ENCODE data around the gene TBCD. TPM values are rescaled to one million over a fixed set of nuclear protein-coding genes. Genes with fewer than 3 reads are reported as not detected.
A peak's percentile ranks its signal among the peaks of the same experiment; 100 is the strongest.

TBCD gene
- total RNA-seq, 1 experiment from 2014 or later: 181 TPM

GRCh38 chr17:82831041-82831817, 79.4 kb downstream of the TBCD start:
- Histone ChIP-seq H3K36me3 (peaks cover 41% of the 10 kb centered on the region), H3K9me3 (replicated peaks) (no peaks in the 10 kb centered on the region), H3K27ac (no peak overlapping the region), H3K4me1 (peaks cover 14% of the 10 kb centered on the region), H3K27me3 (no peaks in the 10 kb centered on the region), H3K4me3 (no peak overlapping the region)
- no peak for DNase-seq

- no peak overlapping the region for H3K4me3 ChIP-seq
- H3K4me1 ChIP-seq: peaks cover 20% of the 10 kb centered on the region
- H3K36me3 ChIP-seq: peaks cover 37% of the 10 kb centered on the region
- DNase-seq: no peak
- no peak overlapping the region for H3K27ac ChIP-seq
- no peaks in the 10 kb centered on the region for H3K9me3 ChIP-seq (replicated peaks)
- no peaks in the 10 kb centered on the region for H3K27me3 ChIP-seq
Measured at GRCh38 chr17:82831818-82832200, 79.9 kb downstream of the TBCD start.

GRCh38 chr17:82832411-82832810, 80.5 kb downstream of the TBCD start:
- H3K36me3 ChIP-seq: peaks cover 31% of the 10 kb centered on the region
- H3K4me3 ChIP-seq: no peak overlapping the region
- DNase-seq: no peak
- H3K9me3 ChIP-seq (replicated peaks): no peaks in the 10 kb centered on the region
- H3K4me1 ChIP-seq: peaks cover 22% of the 10 kb centered on the region
- H3K27me3 ChIP-seq: no peaks in the 10 kb centered on the region
- no peak overlapping the region for H3K27ac ChIP-seq

- Histone ChIP-seq H3K9me3 (replicated peaks) (no peaks in the 10 kb centered on the region), H3K4me1 (peaks cover 28% of the 10 kb centered on the region), H3K27ac (no peak overlapping the region), H3K4me3 (no peak overlapping the region), H3K27me3 (no peaks in the 10 kb centered on the region), H3K36me3 (peaks cover 26% of the 10 kb centered on the region)
- DNase-seq: no peak
Measured at GRCh38 chr17:82832881-82833475, 81.1 kb downstream of the TBCD start.

- DNase-seq: peak; percentile 45 to 68
- Histone ChIP-seq H3K27me3 (no peaks in the 10 kb centered on the region), H3K9me3 (replicated peaks) (no peaks in the 10 kb centered on the region), H3K4me1 (peaks cover 32% of the 10 kb centered on the region), H3K4me3 (no peak overlapping the region), H3K36me3 (peaks cover 15% of the 10 kb centered on the region; the same call in 1 of the 2 replicates), H3K27ac (peak overlapping the region; percentile 65)
Measured at GRCh38 chr17:82835122-82835521, 83.3 kb downstream of the TBCD start.

GRCh38 chr17:82835766-82836512, 84.1 kb downstream of the TBCD start:
- H3K27me3 ChIP-seq: no peaks in the 10 kb centered on the region
- peak overlapping the region; percentile 2; the same call in 1 of the 2 replicates for H3K4me3 ChIP-seq
- peaks cover 10% of the 10 kb centered on the region; the same call in 1 of the 2 replicates for H3K36me3 ChIP-seq
- peak overlapping the region; percentile 65 for H3K27ac ChIP-seq
- peak; percentile 74 to 86 for DNase-seq
- H3K4me1 ChIP-seq: peaks cover 32% of the 10 kb centered on the region
- H3K9me3 ChIP-seq (replicated peaks): no peaks in the 10 kb centered on the region

GRCh38 chr17:82836823-82837357, 85.0 kb downstream of the TBCD start:
- Histone ChIP-seq H3K4me3 (peak overlapping the region; percentile 2; the same call in 1 of the 2 replicates), H3K36me3 (peaks cover 5% of the 10 kb centered on the region; the same call in 1 of the 2 replicates), H3K27ac (peak overlapping the region; percentile 65), H3K4me1 (peaks cover 32% of the 10 kb centered on the region), H3K27me3 (no peaks in the 10 kb centered on the region), H3K9me3 (replicated peaks) (no peaks in the 10 kb centered on the region)
- peak; percentile 96 to 99 for DNase-seq

GRCh38 chr17:82837586-82838320, 85.9 kb downstream of the TBCD start:
- Histone ChIP-seq H3K36me3 (peaks cover 5% of the 10 kb centered on the region; the same call in 1 of the 2 replicates), H3K27me3 (no peaks in the 10 kb centered on the region), H3K9me3 (replicated peaks) (no peaks in the 10 kb centered on the region), H3K4me3 (no peak overlapping the region), H3K27ac (peak overlapping the region; percentile 65), H3K4me1 (peaks cover 32% of the 10 kb centered on the region)
- no peak for DNase-seq

GRCh38 chr17:82838386-82839063, 86.7 kb downstream of the TBCD start:
- Histone ChIP-seq H3K4me1 (peaks cover 32% of the 10 kb centered on the region), H3K27ac (no peak overlapping the region), H3K4me3 (no peak overlapping the region), H3K27me3 (no peaks in the 10 kb centered on the region), H3K36me3 (peaks cover 3% of the 10 kb centered on the region; the same call in 1 of the 2 replicates), H3K9me3 (replicated peaks) (no peaks in the 10 kb centered on the region)
- DNase-seq: no peak

GRCh38 chr17:82839617-82840292, 87.9 kb downstream of the TBCD start, which contains the start of gene ZNF750:
TSS of gene ZNF750 (minus strand) at chr17:82840022. CDS start at chr17:82832454, 7,568 bp downstream.
- H3K9me3 ChIP-seq (replicated peaks): no peaks in the 10 kb centered on the region
- H3K36me3 ChIP-seq: 0 out of 2 replicates have a peak, but pooled peaks cover 2% of the 10 kb centered on the region
- no peak within 1 kb of the TSS for H3K4me3 ChIP-seq
- H3K27me3 ChIP-seq: no peaks in the 10 kb centered on the region
- DNase-seq: no peak
- peaks cover 32% of the 10 kb centered on the region for H3K4me1 ChIP-seq
- no peak within 1 kb of the TSS for H3K27ac ChIP-seq

- no peaks in the 10 kb centered on the region for H3K9me3 ChIP-seq (replicated peaks)
- H3K4me1 ChIP-seq: peaks cover 27% of the 10 kb centered on the region
- 0 out of 2 replicates have a peak, but pooled peaks cover 2% of the 10 kb centered on the region for H3K36me3 ChIP-seq
- H3K4me3 ChIP-seq: no peak overlapping the region
- H3K27ac ChIP-seq: no peak overlapping the region
- no peak for DNase-seq
- H3K27me3 ChIP-seq: no peaks in the 10 kb centered on the region
Measured at GRCh38 chr17:82840431-82840831, 88.6 kb downstream of the TBCD start.

- no peak for DNase-seq
- H3K27ac ChIP-seq: no peak overlapping the region
- H3K4me1 ChIP-seq: peaks cover 12% of the 10 kb centered on the region
- H3K4me3 ChIP-seq: no peak overlapping the region
- peaks cover 5% of the 10 kb centered on the region; the same call in 1 of the 2 replicates for H3K36me3 ChIP-seq
- no peaks in the 10 kb centered on the region for H3K27me3 ChIP-seq
- H3K9me3 ChIP-seq (replicated peaks): no peaks in the 10 kb centered on the region
Measured at GRCh38 chr17:82841921-82842596, 90.2 kb downstream of the TBCD start.

All from SJCRH30 (cell line).